Testis (tissue), 3 donors: ENCODE data around the gene CLCF1. TPM values are rescaled to one million over a fixed set of nuclear protein-coding genes. Genes with fewer than 3 reads are reported as not detected.

Experiments
- DNase-seq: peaks from one replicate; pipeline ENCODE4 v3.0.0-alpha.2; 2019
- H3K27ac ChIP-seq, 2 donors: fragments of 200-600 bp; sonication (generic); one replicate each; pipeline ENCODE4 v1.5.1; 2019
- H3K27me3 ChIP-seq: fragments of 200-600 bp; sonication (generic); one replicate; pipeline ENCODE4 v1.5.1; 2019
- H3K36me3 ChIP-seq: fragments of 200-600 bp; sonication (generic); one replicate; pipeline ENCODE4 v1.5.1; 2017; ENCODE audit warnings: low read depth; ENCODE audit errors: missing control alignments
- H3K4me1 ChIP-seq: fragments of 200-600 bp; sonication (generic); one replicate; pipeline ENCODE4 v1.5.1; 2019
- H3K4me3 ChIP-seq, 2 donors: fragments of 200-600 bp; sonication (generic); one replicate each; pipeline ENCODE4 v1.5.1; 2017 to 2019
- H3K9me3 ChIP-seq: fragments of 200-600 bp; sonication (generic); one replicate; pipeline ENCODE4 v1.5.1; 2017
- POLR2A ChIP-seq: fragments of 450-650 bp; IDR thresholded peaks from one replicate; pipeline ENCODE4 v1.6.1; 2017; ENCODE audit warnings: antibody characterized with exemption, mild to moderate bottlenecking, moderate library complexity
- WGBS, 2 donors: methylation state at CpG; one replicate each; pipeline ENCODE4 v1.1.5; 2018; 5-methylcytosine and 5-hydroxymethylcytosine counted together
- intact Hi-C: fragments of 100-400 bp; cut with DNase I; formaldehyde crosslinking; loops from one replicate; pipeline ENCODE4 v1.15.1; 2023; ENCODE audit warnings: low total_unique reads
- polyA plus RNA-seq: library from polyadenylated mRNA; stranded (reverse); fragments of 350-450 nt; fragmentation: Illumina TruSeq; extraction: RNeasy Lipid Tissue Mini Kit (QIAGEN cat#74804); gene quantifications from one replicate; pipeline ENCODE4 v1.2.3, GENCODE V29; 2014; ENCODE audit warnings: low read depth, low replicate concordance; ENCODE audit not compliant: insufficient read depth
- total RNA-seq, 2 donors: library from RNA; depleted of rRNA; stranded (reverse); fragments of >200 nt; gene quantifications; one replicate each; pipeline ENCODE4 v1.2.3, GENCODE V29; 2016
- TF ChIP-seq, protein P1 (sequence below), 3 experiments: fragments of 450-650 bp in 2 of 3; fragments of 200-600 bp in 1 of 3; sonication (generic) in 1 of 3; IDR thresholded peaks; one replicate each; pipeline ENCODE4 v1.5.1; 2016 to 2019; ENCODE audit warnings: antibody characterized with exemption in 3 of 3, mild to moderate bottlenecking in 2 of 3, moderate library complexity in 1 of 3

The CLCF1 gene
- total and polyA plus RNA-seq, 3 donors from 2014 or later, result 2.7 to 6.8 (median 3.7) TPM

DNA sequence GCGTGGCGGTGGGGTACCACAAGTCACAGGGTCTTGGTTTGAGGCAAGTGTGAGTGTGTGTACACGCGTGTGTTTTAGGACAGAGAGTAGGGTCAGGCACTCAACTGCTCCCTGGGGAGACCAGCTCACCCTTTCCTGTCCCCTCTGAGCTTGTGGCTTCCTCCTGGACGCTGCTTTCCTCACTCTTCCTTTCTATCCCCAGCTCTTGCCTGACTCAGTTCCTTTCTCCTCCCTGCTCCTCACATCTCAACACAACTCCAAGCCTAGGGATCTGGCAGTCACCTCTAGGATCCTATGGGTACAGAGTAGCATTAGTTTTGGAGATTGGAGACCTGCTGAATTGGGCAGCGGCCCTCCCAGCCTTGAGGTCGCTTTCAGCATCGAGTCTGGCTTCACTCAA lies 4.1 kb downstream of the CLCF1 start:
- intact Hi-C loops, result no loop called here
- Histone ChIP-seq H3K27me3 (no peaks in the 10 kb centered on the region), H3K36me3 (no peaks in the 10 kb centered on the region), H3K4me1 (peaks cover 36% of the 10 kb centered on the region), H3K9me3 (no peaks in the 10 kb centered on the region), H3K27ac (peak overlapping the region in 1 of 2 donors; percentile 18), H3K4me3 (no peak overlapping the region)
- no peak for DNase-seq
- TF ChIP-seq, protein P1, sequence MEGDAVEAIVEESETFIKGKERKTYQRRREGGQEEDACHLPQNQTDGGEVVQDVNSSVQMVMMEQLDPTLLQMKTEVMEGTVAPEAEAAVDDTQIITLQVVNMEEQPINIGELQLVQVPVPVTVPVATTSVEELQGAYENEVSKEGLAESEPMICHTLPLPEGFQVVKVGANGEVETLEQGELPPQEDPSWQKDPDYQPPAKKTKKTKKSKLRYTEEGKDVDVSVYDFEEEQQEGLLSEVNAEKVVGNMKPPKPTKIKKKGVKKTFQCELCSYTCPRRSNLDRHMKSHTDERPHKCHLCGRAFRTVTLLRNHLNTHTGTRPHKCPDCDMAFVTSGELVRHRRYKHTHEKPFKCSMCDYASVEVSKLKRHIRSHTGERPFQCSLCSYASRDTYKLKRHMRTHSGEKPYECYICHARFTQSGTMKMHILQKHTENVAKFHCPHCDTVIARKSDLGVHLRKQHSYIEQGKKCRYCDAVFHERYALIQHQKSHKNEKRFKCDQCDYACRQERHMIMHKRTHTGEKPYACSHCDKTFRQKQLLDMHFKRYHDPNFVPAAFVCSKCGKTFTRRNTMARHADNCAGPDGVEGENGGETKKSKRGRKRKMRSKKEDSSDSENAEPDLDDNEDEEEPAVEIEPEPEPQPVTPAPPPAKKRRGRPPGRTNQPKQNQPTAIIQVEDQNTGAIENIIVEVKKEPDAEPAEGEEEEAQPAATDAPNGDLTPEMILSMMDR (IDR thresholded peaks at IDR 0.05), result no peak
- no peak for TF ChIP-seq POLR2A
- WGBS, 2 donors, result 84 to 88% methylated on average over 8 of the region's 8 CpGs

- H3K27ac ChIP-seq, result no peak overlapping the region
- no peak overlapping the region for H3K4me3 ChIP-seq
- no peak for TF ChIP-seq POLR2A
- TF ChIP-seq, protein P1 (IDR thresholded peaks at IDR 0.05), result no peak
- H3K4me1 ChIP-seq, result peaks cover 30% of the 10 kb centered on the region
- no peaks in the 10 kb centered on the region for H3K9me3 ChIP-seq
- no peak for DNase-seq
- no peaks in the 10 kb centered on the region for H3K36me3 ChIP-seq
- WGBS, 2 donors, result 91 to 92% methylated on average over 3 of the region's 3 CpGs
- H3K27me3 ChIP-seq, result no peaks in the 10 kb centered on the region
- intact Hi-C loops, result no loop called here
Observed at GRCh38 chr11:67368621-67369020, 4.8 kb downstream of the CLCF1 start.

DNA sequence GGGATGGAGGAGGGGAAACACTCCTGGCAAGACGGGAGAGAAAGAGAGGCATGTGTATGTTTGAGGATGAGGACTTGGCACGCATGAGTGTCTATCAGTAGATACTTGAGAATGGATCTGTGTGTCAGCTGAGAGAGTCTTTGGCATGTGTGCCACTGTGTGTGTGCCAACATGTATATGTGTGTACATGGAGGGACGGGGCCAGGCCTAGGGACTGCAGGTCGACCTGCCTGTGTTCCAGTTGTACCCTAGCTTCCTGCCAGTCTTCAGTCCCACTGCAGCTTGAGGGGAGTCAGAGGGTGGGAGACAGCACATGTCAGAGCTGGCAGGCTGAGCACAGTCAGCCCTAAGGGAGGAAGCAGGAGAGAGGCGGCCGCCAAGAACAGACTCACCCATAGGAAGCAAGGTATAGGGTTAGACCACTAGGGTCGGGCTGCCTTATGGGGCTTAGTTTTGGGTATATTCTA lies 5.6 kb downstream of the CLCF1 start:
- H3K36me3 ChIP-seq, result no peaks in the 10 kb centered on the region
- no peak for DNase-seq
- no peak overlapping the region for H3K27ac ChIP-seq
- H3K4me1 ChIP-seq, result peaks cover 28% of the 10 kb centered on the region
- WGBS, 2 donors, result 79 to 84% methylated on average over 6 to 7 of the region's 7 CpGs
- no peaks in the 10 kb centered on the region for H3K27me3 ChIP-seq
- H3K4me3 ChIP-seq, result no peak overlapping the region
- no peak for TF ChIP-seq POLR2A
- TF ChIP-seq, protein P1 (IDR thresholded peaks at IDR 0.05), result no peak
- no peaks in the 10 kb centered on the region for H3K9me3 ChIP-seq
- intact Hi-C loops, result no loop called here

GRCh38 chr11:67366961-67367760 lies 6.2 kb downstream of the CLCF1 start:
- TF ChIP-seq, protein P1 (IDR thresholded peaks at IDR 0.05), result no peak
- 66 to 79% methylated on average over 14 to 23 of the region's 25 CpGs for WGBS, 2 donors
- no peaks in the 10 kb centered on the region for H3K36me3 ChIP-seq
- H3K4me3 ChIP-seq, result no peak overlapping the region
- intact Hi-C loops, result no loop called here
- peak overlapping the region in 1 of 2 donors; percentile 25 for H3K27ac ChIP-seq
- H3K9me3 ChIP-seq, result no peaks in the 10 kb centered on the region
- no peak for DNase-seq
- H3K4me1 ChIP-seq, result peaks cover 28% of the 10 kb centered on the region
- no peaks in the 10 kb centered on the region for H3K27me3 ChIP-seq

DNA sequence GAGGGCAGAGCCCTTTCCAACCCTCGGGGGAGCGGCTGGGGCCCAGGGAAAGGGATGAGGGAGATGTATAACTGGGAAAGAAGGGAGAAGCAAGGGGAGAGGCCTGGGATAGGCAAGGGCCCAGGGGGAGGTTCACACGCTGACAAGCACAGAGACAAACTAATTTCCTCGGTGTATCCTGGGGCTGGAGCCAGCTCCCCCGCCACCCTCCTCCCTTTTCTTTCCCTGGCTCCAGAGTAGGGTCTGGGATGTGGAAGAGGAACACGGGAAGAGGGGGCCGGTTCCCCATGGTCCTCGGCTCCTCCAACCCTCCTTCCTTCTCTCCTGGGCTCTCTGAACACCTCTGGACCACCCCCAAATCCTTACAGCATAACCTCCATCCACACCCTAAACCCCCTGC lies 6.9 kb downstream of the CLCF1 start:
- peak; percentile 63 for DNase-seq
- Histone ChIP-seq H3K4me3 (no peak overlapping the region), H3K4me1 (peaks cover 28% of the 10 kb centered on the region), H3K27me3 (no peaks in the 10 kb centered on the region), H3K27ac (peak overlapping the region in 1 of 2 donors; percentile 25), H3K9me3 (no peaks in the 10 kb centered on the region), H3K36me3 (no peaks in the 10 kb centered on the region)
- 35 to 46% methylated on average over 8 of the region's 8 CpGs for WGBS, 2 donors
- no peak for TF ChIP-seq POLR2A
- TF ChIP-seq, protein P1 (IDR thresholded peaks at IDR 0.05), result no peak
- intact Hi-C loops, result no loop called here
